DOHH2 (cell line): Measurements from ENCODE around the gene DKKL1.
"Not testable (repeated sequence)": the region's sequence is repeated elsewhere in the genome, so short reads cannot be mapped to it uniquely, and the experiment has no call there.

ENCODE experiments used
- CTCF ChIP-seq: fragments of 200-600 bp; sonication (generic); IDR thresholded peaks from one replicate; pipeline ENCODE4 v1.5.1; 2014; ENCODE audit warnings: antibody characterized with exemption, mild to moderate bottlenecking, low read depth, low read length; ENCODE audit not compliant: poor library complexity, severe bottlenecking
- EZH2phosphoT487 ChIP-seq: fragments of 200-600 bp; sonication (generic); IDR thresholded peaks from 2 replicates; pipeline ENCODE4 v1.6.1; 2017; ENCODE audit warnings: borderline replicate concordance, mild to moderate bottlenecking, antibody characterized with exemption, low read length, moderate library complexity, mixed read lengths

DNA sequence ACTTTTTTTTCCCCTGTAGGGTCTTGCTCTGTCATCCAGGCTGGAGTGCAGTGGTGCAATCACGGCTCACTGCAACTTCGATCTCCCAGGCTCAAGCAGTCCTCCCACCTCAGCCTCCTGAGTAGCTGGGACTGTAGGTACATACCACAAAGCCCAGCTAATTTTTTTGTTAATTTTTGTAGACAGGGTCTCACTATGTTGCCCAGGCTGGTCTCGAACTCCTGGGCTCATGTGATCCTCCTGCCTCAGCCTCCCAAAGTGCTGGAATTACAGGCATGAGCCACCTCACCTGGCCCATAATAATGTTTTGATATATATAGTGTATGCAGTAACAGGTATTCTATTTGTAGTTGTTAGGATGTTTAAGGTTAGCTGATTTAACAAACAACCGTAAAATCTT lies 32.5 kb upstream of the DKKL1 start:
- not testable (repeated sequence) for TF ChIP-seq CTCF, EZH2phosphoT487
